ENCODE results near the gene OBI1.

The OBI1 gene

GRCh38 chr13:78602561-78603239, 56.3 kb downstream of the OBI1 start:
- no peak for DNase-seq

DNA sequence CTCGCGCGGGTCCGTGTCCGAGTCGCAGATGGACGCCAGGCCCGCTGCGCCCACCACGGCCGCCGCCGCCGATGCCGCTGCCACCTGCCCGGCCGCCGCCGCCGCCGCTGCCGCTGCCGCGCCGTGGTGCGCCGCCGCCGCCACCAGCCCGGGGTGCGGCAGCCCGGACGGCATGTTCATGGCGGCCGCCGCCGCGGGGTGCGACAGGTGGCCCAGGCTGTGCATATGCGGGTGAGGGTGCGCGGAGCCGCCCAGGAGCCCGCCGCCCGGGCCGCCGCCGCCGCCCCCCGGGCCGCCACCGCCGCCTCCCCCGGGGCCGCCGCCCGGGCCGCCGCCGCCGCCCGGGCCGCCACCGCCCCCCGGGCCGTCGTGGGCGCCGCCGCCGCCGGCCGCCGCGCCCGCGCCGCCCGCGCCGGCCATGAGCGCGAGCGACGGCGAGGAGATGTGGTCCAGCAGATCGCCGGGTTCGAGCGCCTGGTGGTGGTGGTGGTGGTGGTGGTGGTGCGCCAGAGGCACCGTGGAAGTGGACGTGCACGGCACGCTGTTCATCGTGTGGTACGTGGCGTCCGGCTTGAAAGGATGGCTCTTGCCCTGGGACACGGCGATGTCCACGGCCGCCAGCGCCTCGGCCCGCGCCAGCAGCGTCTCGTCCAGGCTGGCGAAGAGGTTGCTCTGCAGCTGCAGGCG, 56.9 kb downstream of the OBI1 start:
- no peak for DNase-seq

GRCh38 chr13:78601124-78601873, 57.7 kb downstream of the OBI1 start:
- DNase-seq: no peak

DNA sequence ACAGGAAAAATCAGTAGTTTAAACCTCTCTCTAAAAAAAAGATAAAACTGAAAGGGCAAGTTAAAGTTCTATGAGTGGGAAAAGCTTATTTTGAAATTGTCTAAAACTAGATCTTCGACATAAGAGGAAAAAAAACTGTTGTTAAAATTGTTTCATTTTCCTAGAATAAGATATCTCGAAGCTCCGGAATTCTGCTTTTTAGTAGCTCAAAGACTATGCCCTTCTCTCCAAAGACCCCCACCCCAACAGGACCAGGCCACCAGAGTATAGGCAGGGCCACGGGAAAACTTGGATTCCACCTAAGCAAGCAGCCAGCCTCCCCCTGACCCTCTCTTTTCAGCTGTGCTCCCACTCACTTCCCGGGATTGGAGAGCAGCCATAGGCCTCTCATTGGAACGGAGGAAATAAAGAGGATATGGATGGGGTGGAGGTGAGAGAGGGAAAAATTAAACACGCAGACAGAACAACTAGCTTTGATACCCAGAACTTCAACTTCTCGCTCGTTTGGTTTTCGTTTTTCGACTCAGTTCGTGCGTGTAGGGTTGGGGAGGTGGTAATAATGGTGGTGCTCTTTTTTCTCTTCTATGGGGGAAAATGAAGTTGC, 58.6 kb downstream of the OBI1 start:
- no peak for DNase-seq

DNA sequence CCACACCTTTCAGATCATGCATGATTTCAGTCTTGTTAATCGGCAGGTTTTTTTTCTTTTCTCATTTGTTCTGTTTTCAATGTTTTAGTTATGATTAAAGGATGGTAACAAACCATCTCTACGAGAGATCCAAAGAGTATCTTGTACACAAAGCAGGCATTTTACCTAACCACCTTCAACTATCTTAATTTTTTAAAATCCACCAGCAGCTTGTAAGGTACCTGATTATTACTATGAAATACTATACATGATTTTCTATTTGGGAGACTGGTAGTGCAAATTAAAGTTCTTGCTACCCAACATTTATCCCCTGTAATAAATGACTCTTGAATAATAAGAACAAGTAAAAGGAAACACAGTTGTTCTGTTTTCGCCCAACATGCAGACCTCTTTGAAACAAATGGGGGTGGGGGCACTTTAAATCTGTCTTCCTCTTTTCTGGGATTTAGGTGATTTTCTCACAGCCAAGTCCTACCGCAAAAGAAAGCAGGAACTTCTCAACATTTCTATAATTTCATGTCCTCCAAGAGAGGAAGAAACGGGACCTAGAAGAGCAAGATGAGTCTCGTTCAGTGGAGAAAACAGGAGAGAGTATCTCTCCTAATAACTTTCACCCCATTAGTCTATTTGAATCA, 59.2 kb downstream of the OBI1 start:
- DNase-seq: no peak

- DNase-seq: no peak
Observed at GRCh38 chr13:78598966-78599644, 59.9 kb downstream of the OBI1 start.

DNA sequence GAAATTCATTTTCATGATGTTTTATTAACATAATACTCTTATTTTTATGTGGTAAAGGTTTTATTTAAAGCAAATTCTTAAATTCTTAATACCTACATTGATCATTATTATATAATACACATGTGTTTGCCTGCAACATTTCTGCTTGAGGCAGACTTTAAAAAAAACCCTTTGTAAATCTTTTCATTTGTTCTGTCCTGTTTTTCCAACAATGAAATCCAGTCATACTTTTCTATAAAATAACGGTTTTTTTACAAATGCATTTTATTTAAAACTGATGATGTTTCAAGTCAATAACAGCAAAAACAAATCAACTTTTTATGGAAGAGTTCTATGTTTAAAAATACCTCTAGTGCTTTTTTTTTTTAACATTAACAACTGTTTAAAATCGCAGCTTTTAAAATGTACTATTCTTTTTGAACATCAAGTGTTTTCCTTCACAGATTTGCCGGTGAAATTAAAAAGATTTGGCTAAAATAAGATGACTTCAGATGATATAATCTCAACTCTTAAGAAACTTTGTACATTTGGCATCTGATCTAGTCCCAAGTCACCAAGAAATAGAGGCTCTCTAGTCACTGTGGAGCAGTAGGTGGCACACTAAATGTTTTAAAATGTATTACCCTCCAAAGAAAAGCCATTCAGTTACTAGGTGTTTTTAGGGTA, 60.7 kb downstream of the OBI1 start:
- no peak for DNase-seq

DNA sequence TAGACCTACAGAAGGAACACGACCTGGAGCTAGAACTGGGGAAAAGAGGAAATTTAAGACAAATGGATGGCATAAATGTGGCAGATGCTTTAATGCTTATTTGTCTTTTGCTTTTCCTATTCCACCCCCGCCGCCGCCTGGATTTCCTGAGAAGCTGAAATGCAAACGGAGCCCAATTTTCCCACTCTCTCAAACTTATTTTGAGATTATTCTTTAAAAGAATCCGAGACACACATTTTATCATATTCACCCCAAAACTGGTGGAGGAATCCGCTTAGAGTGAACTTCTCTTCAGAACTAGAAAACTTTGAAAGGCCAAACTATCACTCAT, 61.4 kb downstream of the OBI1 start:
- no peak for DNase-seq

GRCh38 chr13:78596736-78597601, 62.0 kb downstream of the OBI1 start:
- no peak for DNase-seq

- no peak for DNase-seq
Observed at GRCh38 chr13:78596399-78596735, 62.6 kb downstream of the OBI1 start.

- DNase-seq: no peak
Observed at GRCh38 chr13:78595495-78596398, 63.2 kb downstream of the OBI1 start.

DNA sequence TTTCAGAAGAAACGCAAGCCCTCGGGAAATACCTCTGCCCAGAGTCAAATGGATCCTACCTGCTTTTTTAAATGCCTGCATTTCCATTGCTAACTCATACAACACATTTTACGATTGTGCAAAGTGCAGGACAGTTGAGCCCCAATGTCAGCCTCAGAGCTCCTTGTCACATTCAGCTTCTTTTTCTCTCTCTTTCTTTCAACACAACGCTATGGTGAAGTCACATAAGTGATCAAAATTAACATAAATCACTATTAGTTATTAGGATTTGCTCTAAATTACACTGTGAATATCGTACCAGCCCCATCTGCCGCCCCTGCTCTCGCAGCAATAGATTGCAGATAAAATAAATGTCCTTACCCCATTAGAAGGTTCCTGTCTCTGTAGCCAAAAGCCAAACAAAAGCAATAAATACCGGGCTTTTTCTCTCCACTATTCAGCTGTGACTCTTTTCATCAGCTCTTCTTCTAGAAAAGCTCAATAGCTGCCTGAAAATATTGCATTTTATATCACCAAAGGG, 64.4 kb downstream of the OBI1 start:
- DNase-seq: no peak

GRCh38 chr13:78593652-78594455, 65.1 kb downstream of the OBI1 start:
- DNase-seq: no peak

DNA sequence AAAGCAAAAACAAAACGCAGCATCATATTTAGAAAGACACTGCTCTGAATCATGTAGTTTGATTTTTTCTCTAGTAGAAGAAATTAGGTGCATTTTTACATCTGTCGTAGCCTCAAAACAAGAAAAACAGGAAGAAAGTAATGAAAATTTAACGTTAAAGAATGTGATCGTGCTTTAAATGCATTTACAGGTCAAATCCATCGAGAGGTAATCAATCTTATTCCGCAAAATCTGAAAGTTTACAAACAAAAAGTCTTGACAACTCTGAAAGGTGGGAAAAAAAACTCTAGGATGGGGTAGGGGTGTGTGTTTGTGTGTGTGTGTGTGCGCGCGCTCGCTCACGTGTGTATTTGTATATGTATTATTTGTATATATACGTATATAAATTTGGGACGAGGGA, 65.8 kb downstream of the OBI1 start:
- DNase-seq: no peak

- no peak for DNase-seq
Observed at GRCh38 chr13:78592584-78592983, 66.4 kb downstream of the OBI1 start.

DNA sequence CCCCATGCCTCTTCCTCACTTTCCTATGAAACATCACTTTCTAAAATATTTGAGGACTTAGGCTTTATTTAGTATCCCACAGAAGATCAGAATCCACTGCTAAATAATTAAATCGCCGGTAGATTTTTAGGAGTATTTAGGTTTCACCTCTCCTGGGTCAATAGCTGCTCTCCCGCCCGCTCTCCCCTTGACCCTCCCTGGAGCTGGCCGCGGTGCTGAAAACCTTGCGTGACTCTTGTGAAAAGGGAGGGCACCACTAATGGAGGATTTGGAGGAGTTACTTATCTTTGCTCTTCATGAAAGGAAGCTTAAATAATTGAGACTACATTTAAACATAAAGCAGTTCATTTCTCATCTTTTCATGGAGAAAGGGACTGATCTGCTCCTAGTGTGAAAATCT, 69.7 kb downstream of the OBI1 start:
- DNase-seq: peak; percentile 62

DNA sequence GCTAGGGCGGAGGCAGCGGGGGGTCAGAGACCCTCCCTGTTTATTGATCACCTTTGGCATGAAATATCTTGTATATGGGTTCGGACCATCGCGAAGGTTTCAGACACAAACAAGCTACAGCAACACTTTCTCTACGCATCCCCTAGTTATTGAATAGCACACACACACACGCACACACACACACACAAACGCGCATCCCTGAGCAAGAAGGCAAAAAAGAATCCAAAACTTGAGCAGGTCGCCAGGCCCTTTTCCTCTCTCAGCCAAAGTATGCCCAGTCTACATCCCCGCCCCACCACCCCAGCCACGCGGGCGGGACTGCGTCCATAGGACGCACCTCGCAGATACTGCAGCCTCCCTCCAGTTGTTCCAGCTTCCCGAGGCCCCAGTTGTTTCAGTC, 71.6 kb downstream of the OBI1 start:
- DNase-seq: no peak

- no peak for DNase-seq
Observed at GRCh38 chr13:78586706-78587105, 72.2 kb downstream of the OBI1 start.

GRCh38 chr13:78576261-78576660, 82.7 kb downstream of the OBI1 start:
- DNase-seq: no peak
